HPDE6-E6E7 (cell line): ENCODE data around the gene ZNF200.
A peak's percentile ranks its signal among the peaks of the same experiment; 100 is the strongest.
"Not testable (repeated sequence)": the region's sequence is repeated elsewhere in the genome, so short reads cannot be mapped to it uniquely, and the experiment has no call there.

Experiments used
- DNase-seq: peaks from one replicate; pipeline ENCODE4 v3.0.0; 2011; ENCODE audit warnings: missing footprints; ENCODE audit errors: extremely low spot score

Gene ZNF200, protein sequence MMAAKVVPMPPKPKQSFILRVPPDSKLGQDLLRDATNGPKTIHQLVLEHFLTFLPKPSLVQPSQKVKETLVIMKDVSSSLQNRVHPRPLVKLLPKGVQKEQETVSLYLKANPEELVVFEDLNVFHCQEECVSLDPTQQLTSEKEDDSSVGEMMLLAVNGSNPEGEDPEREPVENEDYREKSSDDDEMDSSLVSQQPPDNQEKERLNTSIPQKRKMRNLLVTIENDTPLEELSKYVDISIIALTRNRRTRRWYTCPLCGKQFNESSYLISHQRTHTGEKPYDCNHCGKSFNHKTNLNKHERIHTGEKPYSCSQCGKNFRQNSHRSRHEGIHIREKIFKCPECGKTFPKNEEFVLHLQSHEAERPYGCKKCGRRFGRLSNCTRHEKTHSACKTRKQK

DNA sequence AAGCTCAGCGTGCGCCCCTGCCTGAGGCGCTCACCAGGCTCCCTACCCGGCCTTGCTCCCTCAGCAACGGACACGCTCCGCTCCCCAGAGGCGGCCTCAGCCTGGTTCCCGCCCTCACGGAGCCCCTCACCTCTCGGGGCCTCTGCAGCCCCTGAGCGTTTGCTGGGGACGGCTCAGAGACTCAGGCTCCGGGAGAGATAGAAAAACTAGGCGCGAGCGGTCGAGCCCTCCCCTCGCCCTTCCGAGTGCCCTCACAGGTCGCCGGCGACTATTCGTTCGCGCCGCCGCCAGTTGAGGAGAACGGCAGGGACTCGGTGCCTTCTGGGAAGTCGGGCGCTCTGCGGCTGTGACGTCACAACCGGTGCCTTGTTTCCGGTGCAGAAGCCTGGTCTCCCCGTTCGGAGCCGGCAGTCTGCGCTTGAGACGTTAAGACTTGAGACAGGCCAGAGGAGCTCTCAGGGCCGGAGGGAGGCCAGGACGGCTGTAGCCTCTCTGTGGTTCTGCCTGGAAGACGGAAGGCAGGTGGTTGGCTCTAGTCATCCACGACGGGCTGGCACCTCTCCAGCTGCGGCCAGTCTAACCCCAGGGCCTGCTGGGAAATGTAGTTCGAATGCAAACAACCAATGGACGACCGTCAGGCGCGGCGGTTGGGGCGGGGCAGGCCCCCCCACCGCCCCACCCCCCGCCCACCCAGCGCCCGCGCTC lies at the start of gene ZNF200:
ZNF200 (minus strand) TSS at position 302 of the 705 bp plus-strand sequence. CDS start 1,403 bp downstream, outside the sequence.
- peak; percentile 92 for DNase-seq

DNA sequence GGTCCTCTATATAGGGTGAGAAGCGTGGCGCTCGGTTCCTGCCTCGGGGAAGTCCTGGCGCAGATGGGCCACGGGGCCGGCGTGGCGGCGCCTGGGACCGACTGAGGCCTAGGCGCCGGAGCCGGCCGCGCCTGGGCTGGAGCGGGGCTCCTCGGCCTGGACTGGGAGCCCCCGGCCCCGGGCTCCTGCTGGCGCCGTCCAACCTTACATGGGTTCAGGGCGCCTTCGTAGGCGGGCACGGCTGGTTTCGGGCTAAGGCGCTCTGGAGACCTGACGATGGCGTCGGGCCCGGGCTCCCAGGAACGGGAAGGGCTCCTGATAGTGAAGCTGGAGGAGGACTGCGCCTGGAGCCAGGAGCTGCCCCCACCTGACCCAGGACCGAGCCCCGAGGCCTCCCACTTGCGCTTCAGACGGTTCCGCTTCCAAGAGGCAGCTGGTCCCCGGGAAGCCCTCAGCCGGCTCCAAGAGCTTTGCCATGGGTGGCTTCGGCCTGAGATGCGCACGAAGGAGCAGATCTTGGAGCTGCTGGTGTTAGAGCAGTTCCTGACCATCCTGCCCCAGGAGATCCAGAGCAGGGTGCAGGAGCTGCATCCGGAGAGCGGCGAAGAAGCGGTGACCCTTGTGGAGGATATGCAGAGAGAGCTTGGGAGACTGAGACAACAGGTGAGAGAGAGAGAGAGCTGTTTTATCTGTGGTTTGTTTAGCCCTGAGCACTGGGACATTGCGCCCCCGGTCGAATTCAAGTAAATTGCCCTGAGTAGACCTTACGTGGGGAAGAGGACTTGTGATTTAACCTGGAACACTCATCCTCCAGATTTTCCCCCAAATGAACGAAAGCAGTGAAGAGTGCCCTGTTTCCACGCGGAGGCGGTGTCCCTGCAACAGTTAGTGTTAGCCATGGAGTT lies 48.8 kb upstream of the ZNF200 start:
- DNase-seq, result peak; percentile 14

DNA sequence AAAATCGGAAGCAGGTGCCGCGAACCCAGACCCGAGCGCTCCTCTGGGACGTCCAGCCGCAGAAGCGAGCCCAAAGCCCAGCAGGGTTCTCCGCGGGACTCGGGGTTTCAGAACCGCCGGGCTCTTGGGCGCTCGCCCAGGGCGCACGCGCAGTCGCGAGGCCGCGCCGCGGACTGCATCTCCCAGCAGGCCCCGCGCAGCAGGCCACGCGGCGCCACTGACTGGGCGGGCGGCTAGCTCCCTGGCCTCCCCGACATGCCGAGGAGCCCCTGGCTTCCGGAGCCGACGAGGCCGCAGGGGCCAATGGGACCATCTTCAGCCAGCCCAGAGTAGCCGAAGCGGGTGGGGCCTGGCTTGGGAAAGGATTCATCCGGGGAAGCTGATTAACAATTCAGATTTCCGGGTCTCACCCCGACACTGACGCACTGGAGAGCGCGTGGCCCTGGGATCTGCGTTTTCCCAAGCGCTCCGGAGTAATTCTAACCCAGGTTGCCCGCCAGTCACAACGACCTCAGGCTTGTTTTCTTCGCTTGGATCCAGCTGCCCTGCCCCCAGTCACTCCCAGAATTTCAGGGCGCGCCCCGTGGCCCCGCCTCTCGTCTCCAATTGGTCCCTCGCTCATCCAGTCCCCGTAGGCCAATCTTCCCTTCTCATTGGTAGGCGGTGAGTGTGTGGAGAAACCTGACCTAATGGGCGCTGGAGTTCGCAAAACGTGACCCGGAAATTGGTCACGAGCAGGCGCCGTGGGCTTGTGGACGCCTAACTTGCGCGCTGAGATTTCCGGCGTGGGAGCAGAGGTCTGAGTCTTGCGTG lies 48.0 kb upstream of the ZNF200 start, which contains the start of gene ZNF263:
ZNF263 (plus strand) TSS at position 762 of the 813 bp plus-strand sequence. CDS start 328 bp downstream, outside the sequence.
- DNase-seq, result peak; percentile 93

DNA sequence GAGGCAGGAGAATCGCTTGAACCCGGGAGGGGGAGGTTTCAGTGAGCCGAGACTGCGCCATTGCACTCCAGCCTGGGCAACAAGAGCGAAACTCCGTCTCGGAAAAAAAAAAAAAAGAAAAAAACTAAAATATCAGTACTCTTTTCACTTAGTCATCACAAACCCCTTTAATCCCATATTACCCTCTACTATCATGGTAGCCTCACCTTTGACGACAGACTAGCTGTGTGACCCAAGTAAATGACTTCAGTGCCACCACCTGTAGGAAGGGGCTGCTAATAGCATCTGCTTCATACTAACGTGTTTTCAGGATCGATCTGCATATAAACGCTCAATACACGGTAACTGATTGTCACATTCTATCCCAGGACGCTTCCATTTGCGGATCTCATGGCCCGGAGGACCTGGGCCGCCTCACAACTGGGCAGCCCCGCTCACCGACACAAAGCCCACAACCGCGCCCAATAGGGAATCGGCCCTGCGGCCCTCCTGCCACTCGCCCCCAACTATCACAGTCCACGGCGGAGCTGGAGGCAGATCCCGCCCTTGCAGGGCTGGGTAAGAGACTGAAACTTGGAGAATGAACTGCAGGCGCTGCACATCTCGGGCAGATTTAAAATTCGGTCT lies 47.3 kb upstream of the ZNF200 start:
- DNase-seq, result peak; percentile 41

DNA sequence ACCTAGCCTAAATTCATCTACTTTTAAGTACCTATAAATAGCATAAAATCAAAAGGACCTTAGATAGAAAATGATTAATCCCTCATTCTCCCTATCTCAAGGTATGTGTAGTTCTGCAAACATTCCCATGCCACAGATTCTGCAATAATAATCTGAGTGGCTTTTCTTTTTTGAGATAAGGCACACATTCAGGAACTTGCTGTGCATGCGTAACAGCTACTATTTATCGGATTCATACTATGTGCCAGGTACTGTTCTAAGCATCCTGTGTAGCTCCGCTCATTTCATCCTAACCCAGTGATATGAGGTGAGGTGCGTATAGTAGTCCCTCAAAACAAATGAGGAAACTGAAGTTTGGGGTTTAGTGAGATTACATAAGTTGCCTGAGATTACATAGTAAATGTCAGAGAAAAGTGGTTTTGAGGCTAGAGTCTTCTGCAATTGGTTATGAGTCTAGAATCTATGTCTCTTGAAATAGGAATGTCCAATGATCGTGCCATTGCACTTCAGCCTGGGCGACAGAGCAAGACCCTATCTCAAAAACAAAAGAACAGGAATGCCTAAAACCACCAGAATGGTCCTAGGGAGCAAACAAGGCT lies 46.4 kb upstream of the ZNF200 start:
- DNase-seq, result no peak

DNA sequence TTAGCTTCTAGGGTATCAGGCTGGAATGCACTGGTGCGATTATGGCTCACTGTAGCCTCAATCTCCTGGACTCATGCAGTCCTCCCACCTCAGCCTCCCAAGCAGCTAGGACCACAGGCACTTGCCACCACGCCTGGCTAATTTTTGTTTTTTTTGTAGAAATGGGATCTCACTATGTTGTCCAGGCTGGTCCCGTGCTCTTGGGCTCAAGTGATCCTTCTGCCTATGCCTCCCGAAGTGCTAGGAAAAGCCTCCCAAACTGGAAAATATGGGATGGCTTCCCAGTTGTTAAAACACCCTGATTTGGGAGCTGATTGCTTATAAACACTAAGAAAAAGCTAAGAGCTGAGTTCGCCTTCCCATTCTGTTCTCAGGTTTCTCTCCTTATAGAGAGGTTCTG lies 41.7 kb upstream of the ZNF200 start:
- no peak for DNase-seq

DNA sequence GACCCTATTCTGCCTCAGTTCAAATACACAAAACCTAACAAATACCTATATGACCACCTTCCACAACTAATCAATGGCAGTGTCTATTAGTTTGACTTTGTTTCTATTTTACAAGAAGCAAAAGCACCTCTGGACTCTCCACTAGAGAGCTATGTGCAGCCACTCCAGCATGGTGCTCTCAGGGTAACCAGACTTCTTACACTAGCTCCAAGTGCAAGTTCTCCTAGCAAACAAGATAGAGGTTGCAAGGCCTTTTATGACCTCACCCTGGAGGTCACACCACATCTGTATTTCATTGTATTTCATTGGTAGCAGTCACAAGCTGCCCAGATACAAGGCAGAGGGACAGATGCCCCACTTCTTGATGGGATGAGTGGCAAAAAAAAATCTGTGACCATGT lies 40.0 kb upstream of the ZNF200 start:
- DNase-seq, result no peak

DNA sequence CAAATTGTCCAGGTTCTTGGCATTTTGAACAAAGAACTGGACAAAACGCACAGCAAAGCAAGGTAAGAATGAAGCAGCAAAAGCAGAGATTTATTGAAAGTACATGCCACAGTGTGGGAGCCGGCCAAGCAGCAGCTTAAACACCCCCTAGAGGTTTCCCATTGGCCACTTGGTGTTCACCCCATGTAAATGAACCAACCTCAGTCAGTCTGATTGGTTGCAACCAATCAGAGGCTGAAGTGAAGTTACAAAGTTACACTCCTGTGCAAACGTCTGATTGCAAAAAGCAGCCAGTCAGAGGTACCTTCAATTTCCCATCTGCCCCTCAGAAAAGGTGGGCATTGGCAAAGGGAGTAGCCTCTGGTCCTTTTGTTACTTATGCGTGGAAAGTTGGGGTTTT lies 39.5 kb upstream of the ZNF200 start:
- no peak for DNase-seq

DNA sequence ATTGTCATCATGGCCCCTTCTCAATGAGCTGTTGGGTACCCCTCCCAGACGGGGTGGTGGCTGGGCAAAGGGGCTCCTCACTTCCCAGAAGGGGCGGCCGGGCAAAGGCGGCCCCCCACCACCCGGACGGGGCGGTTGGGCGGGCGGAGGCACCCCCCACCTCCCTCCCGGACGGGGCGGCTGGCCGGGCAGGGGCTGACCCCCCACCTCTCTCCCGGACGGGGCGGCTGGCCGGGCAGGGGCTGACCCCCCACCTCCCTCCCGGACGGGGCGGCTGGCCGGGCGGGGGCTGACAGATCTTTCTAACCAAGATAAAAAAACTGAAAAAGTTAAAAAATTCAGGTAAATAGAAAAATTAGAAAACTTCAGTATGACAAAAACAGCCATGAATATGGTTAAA lies 36.3 kb upstream of the ZNF200 start:
- DNase-seq, result not testable (repeated sequence)

DNA sequence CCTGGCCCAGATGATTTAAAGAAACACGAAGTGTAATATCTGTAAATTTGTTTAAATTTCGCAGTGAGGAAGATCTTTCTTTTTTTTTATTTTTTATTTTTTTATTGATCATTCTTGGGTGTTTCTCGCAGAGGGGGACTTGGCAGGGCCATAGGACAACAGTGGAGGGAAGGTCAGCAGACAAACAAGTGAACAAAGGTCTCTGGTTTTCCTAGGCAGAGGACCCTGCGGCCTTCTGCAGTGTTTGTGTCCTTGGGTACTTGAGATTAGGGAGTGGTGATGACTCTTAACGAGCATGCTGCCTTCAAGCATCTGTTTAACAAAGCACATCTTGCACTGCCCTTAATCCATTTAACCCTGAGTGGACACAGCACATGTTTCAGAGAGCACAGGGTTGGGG lies 35.8 kb upstream of the ZNF200 start:
- not testable (repeated sequence) for DNase-seq

DNA sequence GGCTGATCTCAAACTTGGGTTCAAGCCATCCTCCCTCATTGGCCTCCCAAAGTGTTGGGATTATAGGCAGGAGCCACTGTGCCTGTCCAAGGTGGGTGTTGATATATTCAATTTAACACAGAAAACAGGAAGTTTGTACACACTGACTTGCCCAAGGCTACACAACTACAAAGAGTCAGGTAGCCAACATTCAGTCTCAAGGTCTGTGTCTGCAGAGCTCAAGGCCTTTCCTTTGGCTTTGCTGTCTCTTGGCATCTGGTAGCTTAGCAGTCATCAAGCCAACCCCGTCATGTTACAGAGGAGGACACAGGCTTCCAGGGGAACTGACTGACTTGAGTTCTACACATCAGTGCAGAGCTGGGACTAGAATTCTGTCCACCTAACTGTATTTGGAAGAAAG lies 33.3 kb upstream of the ZNF200 start:
- DNase-seq, result no peak

DNA sequence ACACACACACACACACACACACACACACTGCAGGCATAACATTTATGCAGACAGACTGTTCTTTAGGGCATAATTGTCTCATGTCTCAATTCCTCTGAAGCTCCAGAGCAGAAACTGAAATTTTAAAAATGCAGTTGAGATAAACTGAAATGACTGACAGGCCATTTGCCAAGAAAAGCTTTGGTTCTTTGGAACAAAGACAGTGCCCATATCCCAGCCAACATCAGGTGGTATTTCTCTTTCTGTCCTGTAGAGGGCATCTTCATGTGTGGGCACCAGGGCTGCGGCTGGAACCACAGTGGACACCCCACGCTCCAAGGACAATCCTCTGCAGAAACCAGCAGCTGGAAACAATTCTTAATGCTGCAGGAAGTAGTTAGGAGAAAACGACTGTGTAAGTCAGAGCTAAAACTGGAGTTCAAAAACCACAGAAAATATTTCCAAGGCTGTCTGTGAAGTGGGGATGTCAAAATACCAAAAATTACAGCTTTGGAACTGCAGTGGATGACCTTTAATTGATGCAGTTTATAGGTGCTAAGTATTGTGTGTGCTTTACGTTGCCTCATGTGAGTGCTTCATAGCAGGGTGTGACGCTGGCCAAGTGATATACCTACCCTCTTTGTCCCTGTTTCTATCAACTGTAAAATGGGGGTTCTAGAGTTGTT lies 32.0 kb upstream of the ZNF200 start:
- no peak for DNase-seq

DNA sequence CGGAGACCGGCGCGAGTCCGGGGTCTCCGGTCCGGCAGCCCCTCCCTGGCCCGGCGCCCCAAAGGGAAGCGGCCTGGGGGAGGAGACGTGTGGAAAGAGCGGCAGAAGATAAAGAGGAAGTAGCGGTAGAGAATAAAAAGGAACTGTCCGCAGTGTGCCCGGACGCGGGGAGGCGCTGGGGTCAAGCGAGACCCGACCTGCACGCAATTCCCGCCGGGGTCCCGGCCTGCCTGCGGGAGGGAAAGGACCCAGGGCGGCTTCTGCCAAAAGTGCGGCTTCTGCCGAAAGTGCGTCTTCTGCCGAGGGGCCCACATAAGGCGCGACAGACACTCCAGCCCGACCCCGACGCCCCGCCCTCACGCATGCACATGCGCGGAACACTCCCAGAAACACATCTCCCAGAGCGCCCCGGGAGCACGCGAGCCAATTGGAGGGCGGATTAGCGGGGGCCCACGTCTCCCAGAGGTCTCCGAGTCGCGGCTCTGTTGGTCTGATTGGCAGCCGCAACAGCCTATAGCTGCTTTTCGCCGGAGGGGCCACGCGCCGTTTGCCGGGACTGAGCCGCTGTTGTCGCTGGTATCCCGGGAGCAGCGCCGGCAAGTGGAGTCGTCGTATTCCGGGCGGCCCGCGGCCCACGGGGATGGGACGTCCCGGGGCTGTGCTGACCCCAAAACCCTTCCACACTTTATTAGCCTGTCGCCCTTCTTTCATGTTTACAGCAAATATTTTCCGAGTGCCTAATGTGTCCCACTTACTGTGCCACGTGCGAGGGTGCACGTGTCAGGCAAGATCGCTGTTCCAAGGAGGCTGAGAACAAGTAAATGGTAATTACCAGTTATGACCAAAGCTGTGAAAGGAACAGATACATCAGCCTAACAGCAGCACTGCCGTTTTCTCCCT lies 29.4 kb upstream of the ZNF200 start:
- DNase-seq, result peak; percentile 98

DNA sequence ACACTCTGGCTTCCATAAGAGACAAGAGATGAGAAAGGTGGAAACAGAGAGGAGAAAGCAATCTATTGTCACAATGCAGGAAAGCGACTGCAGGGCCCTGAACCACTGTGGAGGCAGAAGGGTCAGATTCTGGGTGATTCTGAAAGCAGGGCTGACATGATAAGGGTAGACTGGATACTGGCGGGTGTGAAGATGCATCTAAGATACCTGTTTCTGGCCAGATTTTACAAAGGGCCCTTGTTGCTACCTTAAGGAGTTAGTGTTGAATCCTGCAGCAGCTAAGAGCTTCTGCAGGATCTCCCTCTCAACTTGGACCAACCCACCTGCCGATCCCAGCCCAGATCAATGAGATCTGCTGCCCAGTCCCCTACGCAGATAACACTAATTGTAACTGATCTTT lies 27.6 kb upstream of the ZNF200 start:
- DNase-seq, result no peak

DNA sequence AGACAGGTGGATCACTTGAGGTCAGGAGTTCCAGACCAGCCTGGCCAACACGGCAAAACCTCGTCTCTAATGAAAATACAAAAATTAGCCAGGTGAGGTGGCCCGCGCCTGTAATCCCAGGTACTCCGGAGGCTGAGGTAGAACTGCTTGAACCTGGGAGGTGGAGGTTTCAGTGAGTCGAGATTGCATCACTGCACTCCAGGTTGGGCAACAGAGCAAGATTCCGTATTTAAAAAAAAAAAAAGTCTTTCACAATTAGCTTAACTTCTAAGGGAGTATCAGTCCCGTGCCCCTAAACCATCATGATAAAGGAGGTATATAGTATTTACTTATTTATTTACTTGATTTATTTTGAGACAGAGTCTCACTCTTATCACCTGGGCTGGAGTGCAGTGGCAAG lies 24.9 kb upstream of the ZNF200 start:
- DNase-seq, result no peak

DNA sequence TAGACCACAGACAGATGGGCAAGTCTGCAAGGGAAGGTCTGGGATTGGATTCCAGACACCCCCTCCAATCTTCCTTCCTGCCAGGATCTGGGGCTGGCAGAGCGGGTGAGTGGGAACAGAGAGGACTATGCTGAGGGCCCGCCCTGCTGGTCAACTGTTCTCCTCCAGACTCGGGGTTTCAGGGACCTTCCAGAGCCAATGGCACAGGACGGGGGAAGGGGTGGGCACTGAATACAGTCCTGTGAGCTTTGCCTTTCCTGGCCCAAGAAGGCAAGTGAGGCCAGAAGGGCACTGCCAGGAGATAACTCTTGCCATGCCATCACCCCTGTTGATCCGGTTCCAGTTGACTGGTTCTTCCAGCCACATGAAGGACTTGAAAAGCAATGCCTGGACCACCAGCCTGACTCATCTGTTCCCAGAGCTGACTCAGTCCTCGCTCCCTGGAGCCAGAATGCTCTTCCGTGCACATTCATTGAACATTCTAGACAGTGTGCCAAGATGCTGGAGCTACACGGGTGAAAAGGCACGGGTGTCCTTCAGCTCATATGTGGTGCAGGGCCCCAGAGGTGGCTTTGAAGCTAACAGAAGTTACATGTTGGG lies 22.0 kb upstream of the ZNF200 start:
- DNase-seq, result no peak

DNA sequence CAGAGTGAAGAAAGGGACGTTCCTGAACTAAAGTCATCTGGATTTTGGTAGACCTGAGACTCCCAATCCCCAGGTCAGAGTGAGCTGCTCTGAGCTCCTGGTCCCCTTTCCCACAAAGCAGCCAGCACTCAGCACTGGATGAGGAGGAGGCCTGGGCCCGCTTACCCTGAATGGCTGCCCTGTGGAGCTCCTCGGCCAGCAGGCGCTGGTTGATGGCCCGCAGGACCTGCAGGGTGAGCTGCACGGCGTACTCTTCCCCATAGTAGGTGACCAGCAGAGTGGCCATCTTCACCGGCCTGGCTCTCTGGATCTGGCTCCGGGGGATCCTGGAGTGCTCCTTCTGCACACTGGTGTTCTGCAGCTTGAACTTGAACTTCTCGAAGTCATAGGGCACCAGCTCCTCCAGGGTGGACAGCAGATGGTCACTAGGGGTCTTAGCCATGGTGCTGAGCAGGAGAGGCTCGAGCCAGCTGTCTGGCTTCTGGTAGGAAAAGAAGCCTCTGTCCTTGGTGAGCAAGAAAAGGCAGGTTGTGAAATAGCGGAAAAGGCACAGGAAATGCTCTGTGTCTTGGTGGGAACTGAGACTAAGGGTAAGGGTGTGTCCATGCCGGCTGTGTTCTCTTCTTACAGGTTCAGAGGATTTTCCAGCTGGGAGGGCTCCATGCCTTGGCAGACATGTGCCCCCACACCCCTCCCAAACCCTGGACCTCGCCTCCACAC lies 21.3 kb upstream of the ZNF200 start, which contains the start of gene MEFV:
MEFV (minus strand) TSS at position 488 of the 720 bp plus-strand sequence; CDS start at position 442, 46 bp downstream.
- DNase-seq, result no peak
